Dendritic cell treated with granulocyte-macrophage colony-stimulating factor and Interleukin-4, amounts not matched to agents 40 ng/mL and 50 ng/mL, for 4 days (primary cell): ENCODE results near the gene RPL27A.

ENCODE experiments used
- H3K27ac Mint-ChIP-seq: one replicate; pipeline ENCODE4 v1.8.0; 2022; ENCODE audit warnings: mild to moderate bottlenecking, mixed read lengths
- H3K27me3 Mint-ChIP-seq: one replicate; pipeline ENCODE4 v1.8.0; 2022; ENCODE audit warnings: mild to moderate bottlenecking, mixed read lengths
- H3K36me3 Mint-ChIP-seq: one replicate; pipeline ENCODE4 v1.8.0; 2022; ENCODE audit warnings: low read depth, mixed read lengths
- H3K4me1 Mint-ChIP-seq: one replicate; pipeline ENCODE4 v1.8.0; 2022; ENCODE audit warnings: low read depth, mixed read lengths
- H3K4me3 Mint-ChIP-seq: one replicate; pipeline ENCODE4 v1.8.0; 2022; ENCODE audit warnings: mild to moderate bottlenecking, moderate library complexity, mixed read lengths
- H3K9me3 Mint-ChIP-seq: one replicate; pipeline ENCODE4 v1.8.0; 2022; ENCODE audit warnings: mixed read lengths
- intact Hi-C: fragments of 100-400 bp; cut with micrococcal nuclease; formaldehyde crosslinking; loops from one replicate; pipeline ENCODE4 v1.15.0; 2022

Gene RPL27A

DNA sequence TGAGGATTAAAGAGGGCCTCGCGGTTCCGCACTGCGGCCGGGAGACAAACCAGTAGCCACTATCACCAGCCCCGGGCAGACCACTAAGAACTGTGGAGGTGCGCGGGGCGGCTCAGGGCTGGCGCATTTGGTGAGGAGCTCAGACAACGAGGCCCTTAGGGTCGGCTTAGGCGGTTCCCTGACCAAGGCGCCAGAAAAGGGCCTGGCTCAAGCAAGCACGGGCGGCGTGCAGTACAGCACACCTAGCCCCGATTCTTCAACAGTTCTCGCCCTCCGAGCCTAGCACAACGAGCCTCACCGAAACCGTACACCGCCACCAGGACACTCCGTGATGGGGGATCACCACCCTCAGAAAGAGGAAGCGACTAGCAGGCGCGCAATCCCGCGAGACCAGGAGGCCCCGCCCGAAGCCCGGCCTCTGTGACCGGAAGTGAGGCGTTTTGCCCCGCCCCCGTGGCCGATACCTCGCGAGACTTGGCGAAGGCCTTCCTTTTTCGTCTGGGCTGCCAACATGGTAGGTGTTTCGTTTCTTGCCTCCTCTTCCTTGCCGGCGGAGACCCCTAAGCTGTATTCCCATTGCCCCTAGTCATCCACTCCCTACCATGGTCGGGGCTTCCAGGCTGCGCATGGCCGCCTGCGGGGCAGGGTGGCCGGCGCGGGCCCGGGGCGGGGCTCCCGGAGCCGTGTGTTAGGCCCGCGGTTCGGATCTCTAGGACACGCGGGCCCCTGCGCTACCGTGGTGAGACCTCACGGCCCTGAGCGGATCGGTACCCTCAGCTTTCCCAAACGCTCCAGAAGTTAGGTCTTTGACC, at the start of gene RPL27A, which contains the start of gene TRIM66:
Gene RPL27A (plus strand): TSS at position 490 of the 812 bp plus-strand sequence. CDS start 22 bp downstream, at position 512.
Gene TRIM66 (minus strand): TSS at position 363 of the 812 bp plus-strand sequence. CDS start 10,391 bp downstream, outside the sequence.
- intact Hi-C loops = no loop called here
- peaks cover 36% of the 10 kb centered on the region for H3K4me1 Mint-ChIP-seq
- peaks cover 77% of the 10 kb centered on the region for H3K36me3 Mint-ChIP-seq
- H3K9me3 Mint-ChIP-seq = no peaks in the 10 kb centered on the region
- no peaks in the 10 kb centered on the region for H3K27me3 Mint-ChIP-seq
- peak within 1 kb of the TSS; percentile 97 for H3K27ac Mint-ChIP-seq
- H3K4me3 Mint-ChIP-seq = peak within 1 kb of the TSS; percentile 86

DNA sequence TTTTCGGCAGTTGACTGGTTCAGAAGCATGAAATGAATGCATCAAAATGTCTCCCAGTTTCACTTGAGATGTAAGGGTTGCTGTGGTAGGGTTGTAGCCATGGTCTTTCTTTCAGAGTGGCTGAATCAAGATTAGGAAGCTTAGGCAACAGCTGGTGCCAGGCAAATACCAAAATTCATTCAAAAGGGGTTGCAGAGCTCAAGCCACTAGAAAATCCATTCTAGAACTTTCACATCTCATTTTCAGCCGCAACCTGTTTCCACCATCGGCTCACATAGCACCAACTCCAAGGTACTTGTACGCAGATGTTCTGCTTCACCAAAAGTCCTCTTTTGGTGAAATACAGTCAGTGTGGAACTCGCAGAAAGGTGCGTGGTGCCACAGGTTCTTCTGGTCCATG, 48.1 kb upstream of the RPL27A start:
- Mint-ChIP-seq H3K9me3 (peaks cover 11% of the 10 kb centered on the region), H3K36me3 (peaks cover 51% of the 10 kb centered on the region), H3K4me3 (no peak overlapping the region), H3K27ac (no peak overlapping the region), H3K27me3 (no peaks in the 10 kb centered on the region), H3K4me1 (no peaks in the 10 kb centered on the region)
- intact Hi-C loops = no loop called here

DNA sequence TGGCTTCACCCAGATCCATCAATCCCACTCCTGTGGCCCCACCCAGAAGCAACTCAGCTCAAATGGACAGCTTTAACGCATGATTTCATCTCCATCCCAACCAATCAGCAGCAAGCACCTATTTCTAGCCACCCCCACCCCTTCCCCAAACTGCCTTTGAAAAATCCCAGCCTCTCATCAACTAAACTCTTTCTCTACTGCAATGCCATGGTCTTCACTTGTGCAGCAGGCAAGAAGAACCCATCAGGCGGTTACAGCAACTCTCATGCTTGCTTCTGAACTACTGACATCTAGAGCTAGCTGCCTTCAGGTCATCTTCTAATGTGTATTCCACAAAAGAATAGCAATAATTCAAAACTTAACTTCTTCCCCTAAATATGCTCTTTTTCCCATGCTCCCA, 46.5 kb upstream of the RPL27A start:
- intact Hi-C loops = no loop called here
- Mint-ChIP-seq H3K9me3 (peaks cover 11% of the 10 kb centered on the region), H3K4me3 (no peak overlapping the region), H3K27me3 (no peaks in the 10 kb centered on the region), H3K4me1 (no peaks in the 10 kb centered on the region), H3K27ac (no peak overlapping the region), H3K36me3 (peaks cover 56% of the 10 kb centered on the region)

DNA sequence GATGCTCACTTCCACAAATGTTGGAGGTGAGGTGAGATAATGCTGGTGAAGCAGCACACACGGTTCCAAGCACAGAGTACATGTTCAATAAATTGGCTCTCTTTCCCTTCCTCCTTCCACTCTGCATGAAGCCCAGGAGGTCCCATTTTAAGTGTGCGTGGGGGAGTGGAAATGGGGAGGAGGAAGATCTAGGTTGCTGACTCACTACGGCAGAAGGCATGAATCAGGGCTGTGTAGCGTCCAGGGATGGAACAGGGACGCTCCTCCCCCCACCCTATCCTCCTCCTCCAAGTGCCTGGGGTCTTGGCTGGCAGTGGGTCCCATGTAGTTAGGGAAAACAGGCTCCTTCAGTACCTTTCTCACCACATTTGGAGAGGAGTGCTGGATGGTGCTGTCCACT, 44.3 kb upstream of the RPL27A start:
- Mint-ChIP-seq H3K27ac (no peak overlapping the region), H3K4me1 (no peaks in the 10 kb centered on the region), H3K4me3 (no peak overlapping the region), H3K9me3 (peaks cover 11% of the 10 kb centered on the region), H3K27me3 (no peaks in the 10 kb centered on the region), H3K36me3 (peaks cover 60% of the 10 kb centered on the region)
- intact Hi-C loops = no loop called here

DNA sequence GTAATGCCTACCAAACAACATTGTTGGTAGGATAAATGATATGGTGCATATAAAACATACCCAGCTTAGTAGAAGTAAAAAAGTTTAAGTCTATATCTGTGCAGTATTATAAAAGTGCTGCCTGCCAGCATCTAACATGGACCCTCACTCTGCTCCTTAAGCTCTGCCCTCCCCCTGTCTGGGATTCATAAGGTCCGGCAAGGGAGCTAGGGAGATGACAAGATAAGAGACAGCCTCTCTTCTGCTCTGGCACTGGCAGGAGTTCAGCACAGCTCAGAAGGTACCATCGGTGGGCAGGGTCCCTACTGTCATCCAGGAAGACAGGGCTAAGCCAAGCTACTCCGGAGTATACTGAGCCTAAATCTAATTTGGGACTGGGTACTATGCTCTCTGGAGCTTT, 42.9 kb upstream of the RPL27A start:
- H3K4me1 Mint-ChIP-seq = no peaks in the 10 kb centered on the region
- H3K36me3 Mint-ChIP-seq = peaks cover 57% of the 10 kb centered on the region
- no peak overlapping the region for H3K4me3 Mint-ChIP-seq

DNA sequence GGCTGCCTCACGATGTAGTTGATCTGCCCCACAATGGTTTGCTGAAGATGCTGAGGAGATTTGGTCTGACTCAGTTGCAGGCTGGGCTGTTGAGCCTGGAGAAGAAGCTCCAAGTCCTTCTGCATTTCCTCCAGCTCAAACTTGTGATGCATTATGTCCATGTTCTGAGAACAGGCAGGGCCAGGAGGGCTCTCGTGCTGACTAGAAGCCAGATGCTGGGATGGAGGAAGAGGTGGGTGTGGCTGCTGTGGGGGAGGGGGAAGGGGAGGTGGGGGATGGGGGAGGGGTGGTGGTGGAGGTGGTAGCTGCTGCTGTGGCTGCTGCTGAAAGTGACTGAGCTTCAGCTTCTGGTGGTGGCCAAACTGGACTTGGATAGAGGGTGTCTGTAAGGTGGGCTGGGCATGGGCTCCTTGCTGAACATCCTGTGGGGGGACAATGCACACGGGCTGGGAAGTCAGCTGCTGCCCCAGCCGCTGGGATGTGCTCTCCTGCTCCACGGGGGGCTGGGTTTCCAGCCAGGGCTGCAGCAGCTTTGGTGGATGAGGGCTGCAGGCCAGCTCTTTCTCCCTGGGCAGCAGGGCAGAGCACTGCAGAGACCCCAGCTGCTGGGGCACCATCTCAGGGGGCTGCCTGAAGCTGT, 42.2 kb upstream of the RPL27A start:
- H3K9me3 Mint-ChIP-seq = peaks cover 11% of the 10 kb centered on the region
- H3K36me3 Mint-ChIP-seq = peaks cover 54% of the 10 kb centered on the region
- intact Hi-C loops = no loop called here
- no peaks in the 10 kb centered on the region for H3K27me3 Mint-ChIP-seq
- no peaks in the 10 kb centered on the region for H3K4me1 Mint-ChIP-seq
- no peak overlapping the region for H3K4me3 Mint-ChIP-seq
- no peak overlapping the region for H3K27ac Mint-ChIP-seq

More for the DNA sequence above, 42.9 kb upstream of the RPL27A start:
- H3K9me3 Mint-ChIP-seq = peaks cover 11% of the 10 kb centered on the region
- H3K27ac Mint-ChIP-seq = no peak overlapping the region
- H3K27me3 Mint-ChIP-seq = no peaks in the 10 kb centered on the region
- intact Hi-C loops = no loop called here

DNA sequence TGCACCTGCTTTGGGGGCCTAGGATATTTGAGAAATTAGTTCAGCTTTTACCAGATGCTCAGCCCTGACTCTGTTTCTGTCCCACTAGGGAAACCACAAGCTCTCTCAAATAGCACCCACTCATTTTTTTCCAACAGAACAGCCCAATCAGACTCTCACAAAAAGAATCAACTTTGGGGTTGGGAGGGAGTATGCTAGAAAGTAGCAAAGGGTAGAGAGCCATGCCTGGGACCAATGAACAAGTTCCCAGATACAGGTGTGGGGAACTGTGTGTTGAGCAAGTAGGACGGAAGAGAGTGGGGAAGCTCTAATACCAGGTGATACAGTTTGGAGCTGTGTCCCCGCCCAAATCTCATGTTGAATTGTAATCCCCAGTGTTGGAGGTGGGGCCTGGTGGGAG, 41.3 kb upstream of the RPL27A start:
- Mint-ChIP-seq H3K27me3 (no peaks in the 10 kb centered on the region), H3K4me3 (no peak overlapping the region), H3K27ac (no peak overlapping the region), H3K4me1 (no peaks in the 10 kb centered on the region), H3K9me3 (peaks cover 7% of the 10 kb centered on the region), H3K36me3 (peaks cover 47% of the 10 kb centered on the region)
- intact Hi-C loops = no loop called here

DNA sequence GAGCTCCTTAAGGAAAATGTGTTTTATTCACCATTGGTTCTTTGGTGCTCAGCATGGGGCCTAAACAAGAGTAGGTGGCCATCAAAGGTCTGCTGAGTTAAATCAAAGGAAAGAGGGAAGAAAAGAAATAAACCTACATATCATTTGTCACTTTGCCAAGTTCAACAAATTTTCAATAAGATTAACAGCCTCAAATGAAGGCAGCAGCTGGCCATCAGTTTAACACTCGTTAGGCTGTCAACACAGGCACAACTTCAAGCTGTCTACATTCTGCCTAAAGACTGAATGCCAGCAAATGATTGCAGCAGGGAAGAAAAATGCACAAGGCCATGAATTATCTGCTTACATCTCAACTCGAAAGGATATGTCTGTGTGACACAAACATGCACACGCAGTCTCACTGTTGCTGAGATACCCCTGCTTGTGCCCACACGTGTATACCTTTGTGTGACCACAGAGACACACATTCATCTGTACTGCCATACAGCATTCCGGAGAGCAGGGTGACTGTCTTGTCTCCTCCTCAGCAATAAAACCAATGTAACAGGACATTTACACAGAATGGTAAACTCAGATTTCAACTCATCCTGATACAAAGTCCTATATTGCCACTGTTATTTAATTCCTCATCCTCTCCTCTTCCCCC, 40.3 kb upstream of the RPL27A start:
- intact Hi-C loops = no loop called here
- Mint-ChIP-seq H3K9me3 (no peaks in the 10 kb centered on the region), H3K27ac (no peak overlapping the region)

DNA sequence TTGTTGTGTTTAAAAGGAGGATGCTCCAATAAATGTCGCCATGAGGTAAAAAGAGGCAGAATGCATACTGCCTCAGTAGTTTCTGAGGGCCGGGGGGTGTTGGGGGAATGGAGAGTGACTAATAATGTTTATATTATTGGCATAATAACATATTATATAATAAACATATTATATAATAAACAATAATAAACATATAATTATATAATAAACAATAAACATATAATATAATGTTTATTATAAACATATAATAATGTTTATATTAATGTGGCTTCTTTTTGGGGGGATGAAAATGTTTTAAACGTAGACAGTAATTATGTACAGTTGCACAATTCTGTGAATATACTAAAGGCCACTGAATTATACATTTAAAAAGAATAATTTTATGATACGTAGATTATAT, 35.7 kb upstream of the RPL27A start:
- Mint-ChIP-seq H3K27ac (no peak overlapping the region), H3K4me3 (no peak overlapping the region), H3K36me3 (peaks cover 21% of the 10 kb centered on the region), H3K9me3 (no peaks in the 10 kb centered on the region), H3K4me1 (no peaks in the 10 kb centered on the region), H3K27me3 (no peaks in the 10 kb centered on the region)
- intact Hi-C loops = no loop called here

More for the DNA sequence above, 40.3 kb upstream of the RPL27A start:
- H3K4me3 Mint-ChIP-seq = no peak overlapping the region
- peaks cover 37% of the 10 kb centered on the region for H3K36me3 Mint-ChIP-seq
- no peaks in the 10 kb centered on the region for H3K27me3 Mint-ChIP-seq
- no peaks in the 10 kb centered on the region for H3K4me1 Mint-ChIP-seq

DNA sequence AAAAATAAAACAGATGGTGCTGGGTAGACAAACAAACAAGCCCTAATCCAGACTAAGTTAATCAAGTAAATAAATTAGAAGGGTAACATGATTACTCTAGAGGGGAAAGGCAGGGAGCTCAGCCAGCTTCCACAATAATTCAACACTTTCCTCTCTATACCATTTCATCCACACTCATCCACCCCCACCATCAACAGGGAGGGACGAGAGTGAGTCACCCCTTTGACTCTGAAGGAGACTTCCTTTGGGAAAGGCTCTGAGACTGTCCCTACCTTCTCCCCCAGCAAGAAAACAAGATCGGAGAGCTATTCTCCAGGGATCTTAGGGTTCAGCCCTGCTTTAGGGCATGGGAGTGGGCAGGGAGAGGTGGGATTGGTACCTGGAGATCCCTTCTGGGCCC, 33.2 kb upstream of the RPL27A start:
- no peak overlapping the region for H3K4me3 Mint-ChIP-seq
- intact Hi-C loops = no loop called here
- H3K36me3 Mint-ChIP-seq = peaks cover 18% of the 10 kb centered on the region
- H3K4me1 Mint-ChIP-seq = no peaks in the 10 kb centered on the region
- H3K9me3 Mint-ChIP-seq = no peaks in the 10 kb centered on the region
- H3K27ac Mint-ChIP-seq = no peak overlapping the region
- no peaks in the 10 kb centered on the region for H3K27me3 Mint-ChIP-seq

DNA sequence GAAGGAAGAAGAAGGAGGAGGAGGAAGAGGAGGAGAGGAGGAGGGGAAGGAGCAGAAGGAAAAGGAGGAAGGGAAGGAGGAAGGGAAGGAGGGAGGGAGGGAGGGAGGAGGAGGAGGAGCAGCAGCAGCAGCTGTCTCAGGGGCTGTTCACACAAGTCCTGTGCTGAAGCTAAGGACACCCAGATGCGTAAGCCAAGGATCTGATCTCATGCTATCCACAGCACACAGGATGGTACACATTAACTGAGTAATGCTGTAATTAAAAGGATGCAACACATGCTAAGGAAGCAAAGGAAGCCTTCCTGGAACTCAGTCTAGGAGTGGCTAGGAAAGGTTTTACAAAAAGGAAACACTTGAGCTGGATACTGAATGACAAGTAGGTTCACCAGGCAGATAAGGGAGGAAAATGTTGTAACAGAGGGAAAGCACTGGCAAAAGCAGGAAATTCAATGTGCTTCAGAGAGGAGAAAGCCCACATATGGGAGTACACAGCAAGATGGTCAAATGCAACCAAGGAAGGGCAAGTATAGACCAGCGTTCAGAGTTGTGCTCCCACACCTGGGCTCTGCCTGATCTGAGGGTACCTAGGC, 32.1 kb upstream of the RPL27A start:
- Mint-ChIP-seq H3K9me3 (no peaks in the 10 kb centered on the region), H3K27me3 (no peaks in the 10 kb centered on the region), H3K4me1 (no peaks in the 10 kb centered on the region), H3K4me3 (no peak overlapping the region), H3K36me3 (peaks cover 18% of the 10 kb centered on the region), H3K27ac (no peak overlapping the region)
- intact Hi-C loops = no loop called here

DNA sequence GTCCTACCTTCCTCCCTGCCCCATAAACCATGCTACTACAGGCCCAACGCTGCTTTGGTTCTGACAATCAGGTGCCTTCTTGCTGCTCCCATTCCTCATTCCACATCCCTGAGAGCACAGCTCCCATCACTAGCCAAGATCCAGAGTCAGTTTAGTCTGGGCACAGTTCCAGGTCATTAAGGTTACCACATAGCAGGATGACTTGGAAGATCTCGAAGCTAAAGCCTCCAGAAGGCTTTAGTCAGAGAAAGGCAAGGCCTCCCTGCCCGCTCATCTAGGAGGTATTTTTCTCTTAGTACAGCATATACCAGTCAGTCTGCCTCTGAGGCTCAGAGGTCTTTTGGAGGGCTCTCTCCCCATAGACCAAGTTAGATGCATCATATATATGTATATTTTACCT, 30.5 kb upstream of the RPL27A start:
- Mint-ChIP-seq H3K27me3 (no peaks in the 10 kb centered on the region), H3K4me1 (no peaks in the 10 kb centered on the region), H3K4me3 (no peak overlapping the region), H3K9me3 (no peaks in the 10 kb centered on the region), H3K36me3 (peaks cover 18% of the 10 kb centered on the region), H3K27ac (no peak overlapping the region)
- intact Hi-C loops = no loop called here

DNA sequence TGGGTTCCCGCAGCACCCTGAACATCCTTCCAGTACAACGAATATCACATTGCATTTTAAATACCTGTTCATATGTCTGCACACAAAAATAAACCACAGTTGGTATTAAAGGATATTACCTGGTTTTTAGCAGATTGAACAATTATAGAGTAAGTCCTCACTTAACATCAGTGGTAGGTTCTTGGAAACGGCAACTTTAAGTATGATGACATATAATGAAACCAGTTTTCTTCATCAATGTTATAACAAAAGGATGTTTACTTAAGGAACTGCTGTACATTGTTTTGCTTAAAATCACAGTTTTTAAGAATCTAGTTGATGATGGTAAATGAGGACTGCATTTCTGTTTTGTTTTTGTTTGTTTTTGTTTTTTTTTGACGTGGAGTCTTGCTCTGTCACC, 28.1 kb upstream of the RPL27A start:
- Mint-ChIP-seq H3K9me3 (no peaks in the 10 kb centered on the region), H3K36me3 (peaks cover 10% of the 10 kb centered on the region), H3K4me1 (no peaks in the 10 kb centered on the region), H3K4me3 (no peak overlapping the region), H3K27me3 (no peaks in the 10 kb centered on the region), H3K27ac (no peak overlapping the region)
- intact Hi-C loops = no loop called here

DNA sequence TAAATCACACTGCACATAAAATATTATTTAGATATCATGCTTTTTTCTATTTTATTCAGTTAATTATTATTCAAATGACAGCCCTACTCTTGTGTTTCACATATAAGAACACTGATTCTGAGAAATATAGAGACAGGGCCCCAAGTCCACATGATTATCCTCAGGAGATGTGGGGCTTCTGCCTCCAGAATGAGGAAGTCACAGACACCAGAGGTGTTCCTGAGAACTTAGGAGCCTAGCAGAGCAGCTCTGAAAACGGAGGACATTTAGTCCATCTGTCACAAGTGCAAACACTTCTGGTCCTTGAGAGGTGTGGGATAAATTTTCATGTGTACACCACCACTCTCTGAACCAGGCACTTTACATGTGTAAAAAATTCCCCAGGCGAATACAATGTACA, 26.3 kb upstream of the RPL27A start:
- H3K36me3 Mint-ChIP-seq = no peaks in the 10 kb centered on the region
- intact Hi-C loops = no loop called here
- no peaks in the 10 kb centered on the region for H3K27me3 Mint-ChIP-seq
- H3K9me3 Mint-ChIP-seq = no peaks in the 10 kb centered on the region
- no peak overlapping the region for H3K4me3 Mint-ChIP-seq
- H3K4me1 Mint-ChIP-seq = no peaks in the 10 kb centered on the region
- H3K27ac Mint-ChIP-seq = no peak overlapping the region
